Measurements from ENCODE around the gene ZNF366.

Gene ZNF366

DNA sequence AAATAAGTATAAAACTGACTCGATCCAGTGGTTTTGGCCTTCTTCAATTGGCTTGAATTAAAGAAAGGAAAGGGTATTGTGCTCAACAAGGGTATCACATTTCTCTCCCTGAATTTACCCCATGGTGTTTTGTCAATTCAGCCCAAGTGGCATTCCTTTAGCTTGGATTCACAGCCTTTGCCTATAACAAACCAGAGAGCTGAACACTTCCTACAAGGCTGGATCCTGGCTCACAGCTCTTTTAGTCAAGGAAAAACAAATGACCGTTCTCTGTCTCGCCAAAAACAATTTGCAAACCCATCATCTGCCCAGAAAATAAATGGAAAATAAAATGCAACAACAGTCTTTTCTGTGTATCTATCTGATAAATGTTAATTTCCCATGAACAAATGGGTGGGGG, 5.7 kb downstream of the ZNF366 start:
- Histone ChIP-seq H3K27ac (ENCODE audit: low read depth, low read length) (no peak overlapping the region), H3K4me3 (ENCODE audit: low read length) (no peak overlapping the region), H3K9ac (ENCODE audit: low read length) (no peak overlapping the region), H3K4me1 (ENCODE audit: control insufficient read depth, insufficient read depth, low read length) (no peaks in the 10 kb centered on the region), H3K36me3 (ENCODE audit: control insufficient read depth, insufficient read depth, low read length) (no peaks in the 10 kb centered on the region), H3K27me3 (ENCODE audit: control insufficient read depth, insufficient read depth, low read length) (no peaks in the 10 kb centered on the region)

DNA sequence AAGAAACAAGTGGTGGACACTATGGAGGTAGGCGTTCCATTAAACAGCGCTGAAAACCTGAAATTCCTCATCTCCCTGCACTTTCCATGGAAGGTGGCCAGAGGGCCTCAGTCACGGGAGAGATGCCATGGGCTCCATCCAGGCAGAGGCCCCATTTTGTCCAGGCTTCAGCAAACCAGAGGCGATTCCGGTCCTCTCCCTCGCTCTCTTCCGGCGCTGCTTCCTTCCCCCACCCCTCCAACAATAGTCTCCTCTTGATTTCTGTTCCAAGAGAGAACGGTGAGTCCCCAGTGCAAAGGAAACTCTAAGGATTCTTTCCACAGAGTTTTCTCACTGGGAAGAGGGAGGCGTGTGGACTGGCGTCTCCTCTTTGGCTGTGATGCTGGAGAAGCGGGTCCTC, 7.5 kb downstream of the ZNF366 start:
- Histone ChIP-seq H3K4me3 (ENCODE audit: low read length) (no peak overlapping the region), H3K27ac (ENCODE audit: low read depth, low read length) (no peak overlapping the region), H3K27me3 (ENCODE audit: control insufficient read depth, insufficient read depth, low read length) (no peaks in the 10 kb centered on the region), H3K9ac (ENCODE audit: low read length) (no peak overlapping the region), H3K4me1 (ENCODE audit: control insufficient read depth, insufficient read depth, low read length) (no peaks in the 10 kb centered on the region), H3K36me3 (ENCODE audit: control insufficient read depth, insufficient read depth, low read length) (no peaks in the 10 kb centered on the region)

DNA sequence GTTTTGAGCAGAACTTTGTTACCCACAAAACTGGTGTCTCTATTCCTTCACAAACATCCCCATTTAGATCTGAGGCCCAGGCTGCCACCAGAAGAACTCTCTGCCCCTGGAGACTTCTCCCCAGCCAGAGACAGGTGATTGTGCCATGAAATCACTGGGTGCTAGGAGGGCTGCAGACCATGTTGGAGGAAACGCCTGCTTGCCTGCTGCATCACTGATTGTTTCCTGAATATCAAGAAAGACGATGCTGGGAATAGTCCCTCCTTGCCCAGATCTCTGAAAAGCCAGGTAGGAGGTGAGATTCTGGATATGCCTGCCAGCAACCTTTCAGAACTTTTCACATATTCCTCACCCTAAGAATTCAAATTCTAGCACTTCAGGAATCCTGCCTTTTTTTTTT, 8.1 kb downstream of the ZNF366 start:
- no peak overlapping the region for H3K9ac ChIP-seq (ENCODE audit: low read length)
- H3K27me3 ChIP-seq (ENCODE audit: control insufficient read depth, insufficient read depth, low read length) = no peaks in the 10 kb centered on the region
- no peaks in the 10 kb centered on the region for H3K4me1 ChIP-seq (ENCODE audit: control insufficient read depth, insufficient read depth, low read length)
- H3K27ac ChIP-seq (ENCODE audit: low read depth, low read length) = no peak overlapping the region
- no peaks in the 10 kb centered on the region for H3K36me3 ChIP-seq (ENCODE audit: control insufficient read depth, insufficient read depth, low read length)
- H3K4me3 ChIP-seq (ENCODE audit: low read length) = no peak overlapping the region

DNA sequence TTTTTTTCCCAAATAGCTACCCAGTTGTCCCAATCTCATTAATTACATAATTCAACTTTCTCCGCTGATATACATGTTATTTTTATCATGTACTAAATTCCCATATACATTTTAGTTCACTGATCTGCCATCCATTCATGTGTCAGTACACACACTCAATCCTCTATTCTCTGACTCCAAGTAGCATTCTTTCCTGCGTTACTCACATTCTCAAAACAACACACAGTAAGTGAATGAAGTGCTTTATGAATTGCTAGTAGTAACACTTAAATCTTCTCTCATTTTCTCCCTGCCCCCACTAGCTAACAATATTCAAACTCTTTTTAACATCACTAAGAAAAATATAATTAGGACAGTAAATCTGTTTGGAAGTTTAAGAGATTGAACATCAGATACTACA, 8.9 kb downstream of the ZNF366 start:
- Histone ChIP-seq H3K27ac (ENCODE audit: low read depth, low read length) (no peak overlapping the region), H3K27me3 (ENCODE audit: control insufficient read depth, insufficient read depth, low read length) (no peaks in the 10 kb centered on the region), H3K4me3 (ENCODE audit: low read length) (no peak overlapping the region), H3K4me1 (ENCODE audit: control insufficient read depth, insufficient read depth, low read length) (no peaks in the 10 kb centered on the region), H3K36me3 (ENCODE audit: control insufficient read depth, insufficient read depth, low read length) (no peaks in the 10 kb centered on the region), H3K9ac (ENCODE audit: low read length) (no peak overlapping the region)

DNA sequence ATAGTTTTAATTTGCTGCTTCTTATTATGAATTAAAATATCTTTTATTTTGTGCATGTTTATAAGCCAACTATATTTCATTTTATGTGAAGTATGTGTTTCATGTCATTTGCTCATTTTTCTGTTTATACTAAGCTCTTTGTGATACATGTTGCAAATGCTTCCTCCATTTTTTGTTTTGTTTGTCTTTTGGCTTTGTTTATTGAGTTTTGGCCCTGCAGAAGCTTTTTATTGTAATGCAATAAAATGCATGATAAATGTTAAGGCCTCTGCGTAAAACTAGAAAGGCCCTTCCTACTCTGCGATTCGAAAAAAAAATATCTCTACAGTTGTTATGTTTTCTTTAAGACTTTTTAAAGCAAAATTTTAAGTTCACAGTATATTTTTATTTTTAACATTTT, 9.4 kb downstream of the ZNF366 start:
- H3K27me3 ChIP-seq (ENCODE audit: control insufficient read depth, insufficient read depth, low read length) = no peaks in the 10 kb centered on the region
- H3K4me3 ChIP-seq (ENCODE audit: low read length) = no peak overlapping the region
- H3K27ac ChIP-seq (ENCODE audit: low read depth, low read length) = no peak overlapping the region
- no peaks in the 10 kb centered on the region for H3K36me3 ChIP-seq (ENCODE audit: control insufficient read depth, insufficient read depth, low read length)
- no peak overlapping the region for H3K9ac ChIP-seq (ENCODE audit: low read length)
- H3K4me1 ChIP-seq (ENCODE audit: control insufficient read depth, insufficient read depth, low read length) = no peaks in the 10 kb centered on the region

DNA sequence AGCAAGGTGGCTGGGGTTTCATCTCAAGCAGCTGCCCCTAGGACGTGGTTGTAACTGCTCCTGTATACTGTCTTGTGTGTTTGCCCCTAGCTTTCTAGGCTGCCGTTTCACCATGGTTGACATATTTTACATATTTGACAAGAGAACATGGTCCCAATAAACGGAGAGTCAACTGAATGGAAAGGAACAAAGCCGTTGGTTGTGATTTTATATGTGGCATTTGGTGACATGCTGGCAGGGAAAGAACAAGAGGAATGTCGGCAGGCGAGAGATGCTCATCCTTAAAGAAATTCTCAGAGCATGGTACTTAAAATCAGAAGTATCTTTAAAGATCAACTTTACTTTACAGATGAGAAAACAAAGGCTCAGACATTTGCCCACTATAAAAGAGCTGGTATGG, 11.8 kb downstream of the ZNF366 start:
- no peak overlapping the region for H3K4me3 ChIP-seq (ENCODE audit: low read length)
- H3K27me3 ChIP-seq (ENCODE audit: control insufficient read depth, insufficient read depth, low read length) = no peaks in the 10 kb centered on the region
- H3K9ac ChIP-seq (ENCODE audit: low read length) = no peak overlapping the region
- H3K4me1 ChIP-seq (ENCODE audit: control insufficient read depth, insufficient read depth, low read length) = no peaks in the 10 kb centered on the region
- no peaks in the 10 kb centered on the region for H3K36me3 ChIP-seq (ENCODE audit: control insufficient read depth, insufficient read depth, low read length)
- H3K27ac ChIP-seq (ENCODE audit: low read depth, low read length) = no peak overlapping the region

DNA sequence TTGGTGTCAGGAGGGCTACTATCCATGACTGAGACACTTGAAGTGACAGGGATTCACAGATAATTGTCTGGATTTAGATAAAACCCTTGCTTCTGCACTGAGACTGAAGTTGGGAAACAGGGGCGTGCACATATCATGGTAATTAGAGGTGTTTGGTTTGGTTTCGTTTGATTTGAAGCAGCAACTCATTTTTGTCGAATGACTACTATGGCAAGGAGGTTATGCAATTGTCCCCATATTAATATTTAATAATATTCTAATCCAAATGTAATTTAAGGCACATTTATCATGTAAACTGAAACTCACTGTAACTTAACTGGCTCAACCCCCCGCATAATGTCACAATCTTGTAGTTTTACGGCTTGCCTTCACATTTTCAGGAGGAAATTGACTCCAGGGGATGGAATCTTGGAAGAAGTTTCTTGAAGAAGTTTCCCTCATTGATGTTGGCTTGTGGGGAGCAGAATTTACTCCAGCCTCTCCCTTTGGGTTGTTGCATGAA, 12.5 kb downstream of the ZNF366 start:
- Histone ChIP-seq H3K9ac (ENCODE audit: low read length) (no peak overlapping the region), H3K36me3 (ENCODE audit: control insufficient read depth, insufficient read depth, low read length) (no peaks in the 10 kb centered on the region), H3K4me3 (ENCODE audit: low read length) (no peak overlapping the region), H3K4me1 (ENCODE audit: control insufficient read depth, insufficient read depth, low read length) (no peaks in the 10 kb centered on the region), H3K27me3 (ENCODE audit: control insufficient read depth, insufficient read depth, low read length) (no peaks in the 10 kb centered on the region), H3K27ac (ENCODE audit: low read depth, low read length) (no peak overlapping the region)

DNA sequence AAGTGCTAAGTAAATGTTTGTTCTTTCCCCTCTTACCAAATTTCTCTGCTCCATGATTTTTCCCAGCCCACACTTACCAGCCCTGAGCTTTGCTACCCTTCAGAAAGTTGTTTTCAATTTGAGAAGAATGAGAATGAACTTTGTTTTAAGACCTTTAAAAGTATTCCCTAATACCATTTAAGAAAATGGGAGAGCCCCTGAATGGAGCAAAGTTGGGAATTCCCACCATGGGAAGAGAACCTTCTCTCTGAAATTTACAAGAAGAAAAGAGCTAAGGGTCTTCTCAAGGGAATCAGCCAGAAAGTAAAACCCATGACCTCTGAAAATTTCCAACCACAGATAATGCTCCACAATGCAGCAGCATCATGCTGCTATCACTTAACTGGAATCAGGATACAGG, 17.7 kb downstream of the ZNF366 start:
- H3K36me3 ChIP-seq (ENCODE audit: control insufficient read depth, insufficient read depth, low read length) = no peaks in the 10 kb centered on the region

DNA sequence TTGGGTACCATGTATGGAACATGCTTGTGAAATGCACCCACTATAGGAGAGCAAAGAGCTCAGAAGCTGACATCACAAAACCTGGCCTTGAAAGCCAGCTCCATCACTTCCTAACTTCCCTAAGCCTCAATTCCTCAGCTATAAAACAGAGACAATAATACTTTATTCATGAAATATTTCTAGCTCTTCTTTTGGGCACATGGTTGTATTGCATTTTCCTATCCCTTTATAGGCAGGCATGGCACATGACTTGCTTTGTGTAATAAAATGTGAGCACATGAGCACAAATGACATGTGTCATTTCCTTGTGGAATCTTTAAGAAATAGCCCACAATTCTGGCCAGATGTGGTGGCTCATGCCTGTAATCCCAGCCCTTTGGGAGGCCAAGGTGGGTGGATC, 18.5 kb downstream of the ZNF366 start:
- H3K9ac ChIP-seq (ENCODE audit: low read length) = no peak overlapping the region
- no peak overlapping the region for H3K4me3 ChIP-seq (ENCODE audit: low read length)
- no peaks in the 10 kb centered on the region for H3K27me3 ChIP-seq (ENCODE audit: control insufficient read depth, insufficient read depth, low read length)
- H3K27ac ChIP-seq (ENCODE audit: low read depth, low read length) = no peak overlapping the region
- H3K4me1 ChIP-seq (ENCODE audit: control insufficient read depth, insufficient read depth, low read length) = no peaks in the 10 kb centered on the region
- no peaks in the 10 kb centered on the region for H3K36me3 ChIP-seq (ENCODE audit: control insufficient read depth, insufficient read depth, low read length)

More for the DNA sequence above, 17.7 kb downstream of the ZNF366 start:
- no peaks in the 10 kb centered on the region for H3K4me1 ChIP-seq (ENCODE audit: control insufficient read depth, insufficient read depth, low read length)
- H3K27me3 ChIP-seq (ENCODE audit: control insufficient read depth, insufficient read depth, low read length) = no peaks in the 10 kb centered on the region
- H3K9ac ChIP-seq (ENCODE audit: low read length) = no peak overlapping the region
- no peak overlapping the region for H3K27ac ChIP-seq (ENCODE audit: low read depth, low read length)
- H3K4me3 ChIP-seq (ENCODE audit: low read length) = no peak overlapping the region

DNA sequence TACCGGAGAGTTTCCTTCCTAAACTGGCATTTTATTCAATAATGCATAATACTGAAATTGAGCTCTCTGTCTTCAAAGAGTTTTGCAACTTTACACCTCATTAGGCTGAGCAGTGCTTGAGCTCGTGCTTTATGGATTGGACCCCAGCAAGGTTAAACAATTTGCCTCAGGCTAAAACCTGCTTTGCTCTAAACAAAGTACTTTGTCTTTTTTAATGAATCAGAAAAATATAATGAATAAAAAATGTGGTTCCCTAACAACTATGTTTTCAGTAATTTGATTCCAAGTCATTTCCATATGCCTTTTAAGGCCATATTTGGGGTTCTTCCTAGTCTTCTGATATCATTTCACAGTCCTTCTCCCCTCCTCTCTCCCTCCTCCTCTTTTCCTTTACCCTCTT, 20.0 kb downstream of the ZNF366 start:
- no peak overlapping the region for H3K27ac ChIP-seq (ENCODE audit: low read depth, low read length)
- no peak overlapping the region for H3K9ac ChIP-seq (ENCODE audit: low read length)
- H3K4me1 ChIP-seq (ENCODE audit: control insufficient read depth, insufficient read depth, low read length) = no peaks in the 10 kb centered on the region
- no peaks in the 10 kb centered on the region for H3K27me3 ChIP-seq (ENCODE audit: control insufficient read depth, insufficient read depth, low read length)
- no peaks in the 10 kb centered on the region for H3K36me3 ChIP-seq (ENCODE audit: control insufficient read depth, insufficient read depth, low read length)
- no peak overlapping the region for H3K4me3 ChIP-seq (ENCODE audit: low read length)

DNA sequence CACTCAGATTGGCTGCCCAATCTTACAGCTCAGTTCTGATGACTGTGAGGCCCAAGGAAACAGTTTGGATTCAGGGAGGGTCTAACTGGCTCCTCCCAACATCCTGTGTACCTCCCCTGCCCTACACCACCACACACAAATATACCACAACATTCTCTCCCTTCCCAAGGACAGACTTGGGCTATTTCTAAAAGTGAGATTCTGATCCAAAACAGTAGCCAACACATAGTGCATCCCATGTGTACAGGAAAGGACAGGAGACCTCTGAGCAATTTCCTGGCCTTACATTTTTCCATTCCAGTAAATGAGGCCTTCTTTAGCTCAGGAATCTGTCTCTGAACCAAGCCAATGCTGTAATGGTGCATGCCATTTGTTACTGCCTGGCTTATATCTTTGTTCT, 20.8 kb downstream of the ZNF366 start:
- Histone ChIP-seq H3K36me3 (ENCODE audit: control insufficient read depth, insufficient read depth, low read length) (no peaks in the 10 kb centered on the region), H3K4me3 (ENCODE audit: low read length) (no peak overlapping the region), H3K27me3 (ENCODE audit: control insufficient read depth, insufficient read depth, low read length) (no peaks in the 10 kb centered on the region), H3K9ac (ENCODE audit: low read length) (no peak overlapping the region), H3K4me1 (ENCODE audit: control insufficient read depth, insufficient read depth, low read length) (no peaks in the 10 kb centered on the region), H3K27ac (ENCODE audit: low read depth, low read length) (no peak overlapping the region)

DNA sequence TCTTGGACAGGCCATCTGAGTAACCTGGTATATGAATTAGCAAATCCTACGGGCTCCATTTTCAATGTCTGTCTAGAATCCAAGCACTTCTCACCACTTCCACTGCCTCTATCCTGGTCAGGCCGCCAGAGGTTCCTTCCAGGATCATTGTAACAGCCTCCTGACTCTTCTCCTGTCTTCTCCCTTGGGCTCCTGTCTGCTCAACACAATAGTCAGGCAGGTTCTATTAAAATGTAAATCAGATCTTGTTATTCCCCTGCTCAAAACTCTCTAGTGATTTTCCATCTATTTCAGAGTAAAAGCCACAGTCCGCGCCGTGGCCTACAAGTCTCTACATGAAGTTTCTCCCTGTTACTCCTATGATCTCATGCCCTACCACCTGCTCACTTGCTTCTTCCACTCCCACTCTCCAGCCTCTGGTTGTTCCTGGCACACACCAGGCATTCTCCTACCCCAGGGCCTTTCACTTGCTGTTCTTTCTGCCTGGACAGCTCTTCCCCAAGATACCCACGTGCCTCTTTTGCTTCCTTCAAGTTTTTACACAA, 21.7 kb downstream of the ZNF366 start:
- no peaks in the 10 kb centered on the region for H3K4me1 ChIP-seq (ENCODE audit: control insufficient read depth, insufficient read depth, low read length)
- H3K27me3 ChIP-seq (ENCODE audit: control insufficient read depth, insufficient read depth, low read length) = no peaks in the 10 kb centered on the region
- no peaks in the 10 kb centered on the region for H3K36me3 ChIP-seq (ENCODE audit: control insufficient read depth, insufficient read depth, low read length)
- H3K4me3 ChIP-seq (ENCODE audit: low read length) = no peak overlapping the region
- no peak overlapping the region for H3K9ac ChIP-seq (ENCODE audit: low read length)
- H3K27ac ChIP-seq (ENCODE audit: low read depth, low read length) = no peak overlapping the region

DNA sequence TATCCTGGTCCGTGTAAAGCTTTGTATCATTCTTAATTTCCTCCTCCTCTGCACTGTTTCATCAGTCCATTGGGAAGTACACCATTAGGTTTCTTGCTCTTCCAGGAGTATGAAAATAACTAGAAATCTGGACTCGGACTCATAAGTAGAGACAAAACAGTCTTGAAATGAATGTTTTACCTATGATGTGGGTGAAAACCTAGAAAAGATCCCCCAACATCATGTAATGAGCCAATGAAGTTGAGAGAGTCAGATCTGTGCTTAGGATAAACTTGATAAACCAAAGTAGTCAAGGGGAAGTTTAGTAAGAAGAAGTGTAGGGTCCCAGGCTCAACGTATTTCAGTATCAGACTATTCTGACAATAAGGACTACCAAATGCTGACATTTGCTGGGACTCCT, 25.2 kb downstream of the ZNF366 start:
- Histone ChIP-seq H3K27me3 (ENCODE audit: control insufficient read depth, insufficient read depth, low read length) (no peaks in the 10 kb centered on the region), H3K9ac (ENCODE audit: low read length) (no peak overlapping the region), H3K27ac (ENCODE audit: low read depth, low read length) (no peak overlapping the region), H3K4me3 (ENCODE audit: low read length) (no peak overlapping the region), H3K36me3 (ENCODE audit: control insufficient read depth, insufficient read depth, low read length) (no peaks in the 10 kb centered on the region), H3K4me1 (ENCODE audit: control insufficient read depth, insufficient read depth, low read length) (no peaks in the 10 kb centered on the region)
